Cardiac fibroblast (primary cell): ENCODE data around the gene DPH2.
A peak's percentile ranks its signal among the peaks of the same experiment; 100 is the strongest.

Experiments used
- DNase-seq, 2 donors: peaks; one replicate each; pipeline versions ENCODE4 v3.0.0 to v3.0.0-alpha.2; 2010; ENCODE audit warnings: low read depth in 2 of 2
- H3K4me3 ChIP-seq, 2 donors: replicated peaks in 1 of 2; 1 replicate in 1 of 2; 2 replicates in 1 of 2; pipeline ENCODE4 v1.5.1; 2011; ENCODE audit warnings: low read depth in 2 of 2, low read length in 2 of 2, mild to moderate bottlenecking in 2 of 2, moderate library complexity in 1 of 2
- TF ChIP-seq, protein P1 (sequence below): IDR thresholded peaks from one replicate; pipeline ENCODE4 v1.5.1; 2011; ENCODE audit warnings: low read depth, mild to moderate bottlenecking, low read length, inconsistent platforms

DPH2 gene

GRCh38 chr1:44015206-44015605, 45.4 kb downstream of the DPH2 start:
- H3K4me3 ChIP-seq: no peak overlapping the region
- peak in 1 of 2 donors; percentile 18 for DNase-seq
- TF ChIP-seq, protein P1, sequence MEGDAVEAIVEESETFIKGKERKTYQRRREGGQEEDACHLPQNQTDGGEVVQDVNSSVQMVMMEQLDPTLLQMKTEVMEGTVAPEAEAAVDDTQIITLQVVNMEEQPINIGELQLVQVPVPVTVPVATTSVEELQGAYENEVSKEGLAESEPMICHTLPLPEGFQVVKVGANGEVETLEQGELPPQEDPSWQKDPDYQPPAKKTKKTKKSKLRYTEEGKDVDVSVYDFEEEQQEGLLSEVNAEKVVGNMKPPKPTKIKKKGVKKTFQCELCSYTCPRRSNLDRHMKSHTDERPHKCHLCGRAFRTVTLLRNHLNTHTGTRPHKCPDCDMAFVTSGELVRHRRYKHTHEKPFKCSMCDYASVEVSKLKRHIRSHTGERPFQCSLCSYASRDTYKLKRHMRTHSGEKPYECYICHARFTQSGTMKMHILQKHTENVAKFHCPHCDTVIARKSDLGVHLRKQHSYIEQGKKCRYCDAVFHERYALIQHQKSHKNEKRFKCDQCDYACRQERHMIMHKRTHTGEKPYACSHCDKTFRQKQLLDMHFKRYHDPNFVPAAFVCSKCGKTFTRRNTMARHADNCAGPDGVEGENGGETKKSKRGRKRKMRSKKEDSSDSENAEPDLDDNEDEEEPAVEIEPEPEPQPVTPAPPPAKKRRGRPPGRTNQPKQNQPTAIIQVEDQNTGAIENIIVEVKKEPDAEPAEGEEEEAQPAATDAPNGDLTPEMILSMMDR: no peak

DNA sequence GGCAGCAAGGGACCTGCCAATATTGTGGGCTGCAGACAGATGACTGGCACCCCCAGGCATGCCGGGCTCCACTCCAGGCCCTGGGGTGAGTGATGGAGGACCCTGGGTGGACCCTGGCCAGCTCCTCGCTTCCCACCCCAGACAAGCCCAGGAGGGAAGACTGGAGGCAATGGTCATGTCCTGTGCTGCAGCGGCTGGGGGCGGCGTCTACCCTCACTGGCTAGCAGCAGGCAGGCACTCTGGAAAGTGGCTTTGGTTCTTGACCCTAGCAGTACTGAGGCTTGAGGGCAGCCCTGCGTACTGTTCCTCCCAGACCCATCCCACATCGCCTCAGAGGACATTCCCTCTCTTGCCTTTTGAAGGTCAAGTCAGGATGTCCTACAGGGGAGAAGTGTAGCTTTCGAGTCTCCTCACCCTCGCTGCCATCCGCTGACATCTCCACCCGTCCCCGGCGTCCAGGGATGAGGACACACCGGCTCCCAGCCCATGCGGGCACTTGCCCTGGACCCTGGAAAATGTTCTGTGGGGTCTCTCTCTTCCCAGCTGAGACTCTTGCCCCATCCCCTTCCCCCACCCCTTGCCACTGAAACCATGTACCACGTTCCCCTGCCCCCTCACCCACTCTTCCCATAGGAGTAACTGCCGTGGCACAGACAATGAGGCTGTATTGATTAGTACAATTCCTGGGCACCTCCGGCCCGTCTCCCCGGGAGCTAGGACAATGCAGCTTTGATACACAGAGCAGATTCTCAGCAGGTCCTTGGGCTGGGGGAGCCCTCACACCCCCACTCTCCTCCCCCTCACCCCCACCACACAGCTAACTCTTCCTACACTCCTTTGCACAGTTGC, 46.5 kb downstream of the DPH2 start:
- TF ChIP-seq, protein P1: no peak
- no peak overlapping the region for H3K4me3 ChIP-seq
- DNase-seq: no peak

- DNase-seq: no peak
- TF ChIP-seq, protein P1: no peak
- H3K4me3 ChIP-seq: no peak overlapping the region
Measured at GRCh38 chr1:44016890-44017400, 47.1 kb downstream of the DPH2 start.

GRCh38 chr1:44019466-44019948, 49.7 kb downstream of the DPH2 start:
- H3K4me3 ChIP-seq: no peak overlapping the region
- DNase-seq: no peak
- TF ChIP-seq, protein P1: no peak

DNA sequence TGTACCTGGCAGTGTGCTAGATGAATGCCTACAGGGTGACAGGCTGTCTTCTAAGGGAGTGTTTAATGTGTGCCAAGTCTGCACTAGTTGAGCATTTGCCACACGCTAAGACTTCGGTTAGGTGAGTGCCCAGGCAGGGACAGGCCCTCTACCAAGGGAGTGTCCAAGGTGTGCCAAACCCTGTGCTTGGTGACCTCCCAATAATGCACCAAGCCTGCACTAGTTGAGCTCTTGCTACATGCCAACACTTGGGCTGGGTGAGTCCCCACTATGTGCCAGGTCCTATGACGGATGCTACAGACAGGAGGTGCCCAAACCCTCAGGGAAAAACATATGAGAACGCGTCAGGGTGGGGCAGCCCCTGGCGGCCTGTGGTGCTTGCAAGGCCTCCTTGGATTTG, 50.7 kb downstream of the DPH2 start:
- TF ChIP-seq, protein P1: no peak
- H3K4me3 ChIP-seq: no peak overlapping the region
- DNase-seq: no peak

GRCh38 chr1:44021156-44021555, 51.3 kb downstream of the DPH2 start:
- TF ChIP-seq, protein P1: no peak
- H3K4me3 ChIP-seq: no peak overlapping the region
- DNase-seq: no peak
